Heart left ventricle (tissue), 13 donors: Measurements from ENCODE around the gene LRP5.

Experiments
- CTCF ChIP-seq, 12 donors: fragments of 200-600 bp; sonication (generic) in 4 of 12; IDR thresholded peaks; one replicate each; pipeline versions ENCODE4 v1.5.0 to v1.8.0; 2018 to 2022; ENCODE audit warnings: antibody characterized with exemption in 12 of 12, mild to moderate bottlenecking in 5 of 12
- POLR2A ChIP-seq, 2 donors: fragments of 450-650 bp; IDR thresholded peaks; one replicate each; pipeline ENCODE4 v1.6.1; 2017; ENCODE audit warnings: antibody characterized with exemption in 2 of 2, mild to moderate bottlenecking in 2 of 2, moderate library complexity in 2 of 2
- donor health status: ischemic (EF 13 %, LVEDD 7.1; RV severe dilation, severe dysfunction).
- donor health status: DM: no; HTN: yes; CAD: no.
- donor health status: DM: no; HTN: no; CAD: no.
- donor health status: ischemic (EF 25% LVEDD 6.9; RV normal size, moderate dysfunction).
- donor health status: ischemic (EF 25% LVEDD 5.7; RV mildly dilated, moderate dysfunction).
- donor health status: ischemic (EF 35%, LVEDD 5.7; RV mildly dilated, moderate dysfunction).
- donor health status: nonischemic (EF 11% LVEDD 7.7; RV severe dilation, severe dysfunction).
- donor health status: DM: yes; HTN: yes; CAD: no.
- donor health status: PGD.
- donor health status: ischemic (EF 29% LVEDD 5.4; RV normal size, mild dysfunction).
- donor health status: nonischemic (EF 23%, LVEDD 6.1; RV moderate dilation, normal function).

- no peak for TF ChIP-seq CTCF (IDR thresholded peaks at IDR 0.05)
- no peak for TF ChIP-seq POLR2A (IDR thresholded peaks at IDR 0.05)
These were observed 40.7 kb downstream of the LRP5 start for GRCh38 chr11:68353118-68353517.
